Stimulated activated naive CD8-positive, alpha-beta T cell treated with anti-CD3 and anti-CD28 coated beads, Interleukin-15, Interleukin-2, amounts not matched to agents 100 ng/mL and 50 ng/mL, for 24 hours (primary cell): ENCODE results near the gene TFDP1.

Experiments
- H3K27ac Mint-ChIP-seq: one replicate; pipeline ENCODE4 v1.8.0; 2021; ENCODE audit warnings: mild to moderate bottlenecking, mixed read lengths
- H3K27me3 Mint-ChIP-seq: one replicate; pipeline ENCODE4 v1.8.0; 2021; ENCODE audit warnings: mixed read lengths
- H3K36me3 Mint-ChIP-seq: one replicate; pipeline ENCODE4 v1.8.0; 2021; ENCODE audit warnings: low read depth, mixed read lengths
- H3K4me1 Mint-ChIP-seq: one replicate; pipeline ENCODE4 v1.8.0; 2021; ENCODE audit warnings: low read depth, mixed read lengths
- H3K4me3 Mint-ChIP-seq: one replicate; pipeline ENCODE4 v1.8.0; 2021; ENCODE audit warnings: mild to moderate bottlenecking, mixed read lengths
- H3K9me3 Mint-ChIP-seq: one replicate; pipeline ENCODE4 v1.8.0; 2021; ENCODE audit warnings: mixed read lengths

Gene TFDP1

GRCh38 chr13:113646376-113646775 is 61.8 kb downstream of the TFDP1 start:
- H3K27ac Mint-ChIP-seq: no peak overlapping the region

GRCh38 chr13:113646921-113647340 is 62.4 kb downstream of the TFDP1 start:
- Mint-ChIP-seq H3K9me3 (no peaks in the 10 kb centered on the region), H3K4me3 (no peak overlapping the region), H3K27me3 (no peaks in the 10 kb centered on the region), H3K27ac (no peak overlapping the region), H3K4me1 (peaks cover 17% of the 10 kb centered on the region), H3K36me3 (peaks cover 7% of the 10 kb centered on the region)

More at GRCh38 chr13:113646376-113646775, 61.8 kb downstream of the TFDP1 start:
- peaks cover 17% of the 10 kb centered on the region for H3K4me1 Mint-ChIP-seq
- H3K9me3 Mint-ChIP-seq: no peaks in the 10 kb centered on the region
- H3K27me3 Mint-ChIP-seq: no peaks in the 10 kb centered on the region
- H3K36me3 Mint-ChIP-seq: peaks cover 12% of the 10 kb centered on the region
- no peak overlapping the region for H3K4me3 Mint-ChIP-seq

- no peak overlapping the region for H3K27ac Mint-ChIP-seq
- no peaks in the 10 kb centered on the region for H3K27me3 Mint-ChIP-seq
- peaks cover 17% of the 10 kb centered on the region for H3K4me1 Mint-ChIP-seq
- H3K4me3 Mint-ChIP-seq: no peak overlapping the region
- H3K36me3 Mint-ChIP-seq: peaks cover under 1% of the 10 kb centered on the region
- H3K9me3 Mint-ChIP-seq: no peaks in the 10 kb centered on the region
These were observed 63.0 kb downstream of the TFDP1 start for GRCh38 chr13:113647351-113648215.

- Mint-ChIP-seq H3K4me3 (no peak overlapping the region), H3K4me1 (peaks cover 19% of the 10 kb centered on the region), H3K27me3 (no peaks in the 10 kb centered on the region), H3K27ac (no peak overlapping the region), H3K9me3 (no peaks in the 10 kb centered on the region), H3K36me3 (no peaks in the 10 kb centered on the region)
These were observed 63.7 kb downstream of the TFDP1 start for GRCh38 chr13:113648216-113648610.

- Mint-ChIP-seq H3K9me3 (no peaks in the 10 kb centered on the region), H3K4me1 (peaks cover 29% of the 10 kb centered on the region), H3K27ac (no peak overlapping the region), H3K27me3 (no peaks in the 10 kb centered on the region), H3K36me3 (no peaks in the 10 kb centered on the region), H3K4me3 (no peak overlapping the region)
These were observed 64.7 kb downstream of the TFDP1 start for GRCh38 chr13:113649212-113649611.

- no peak overlapping the region for H3K27ac Mint-ChIP-seq
- peaks cover 27% of the 10 kb centered on the region for H3K4me1 Mint-ChIP-seq
- no peaks in the 10 kb centered on the region for H3K36me3 Mint-ChIP-seq
- no peaks in the 10 kb centered on the region for H3K9me3 Mint-ChIP-seq
- H3K4me3 Mint-ChIP-seq: no peak overlapping the region
- no peaks in the 10 kb centered on the region for H3K27me3 Mint-ChIP-seq
These were observed 65.7 kb downstream of the TFDP1 start for GRCh38 chr13:113650275-113650674.

GRCh38 chr13:113650731-113651148 is 66.2 kb downstream of the TFDP1 start:
- Mint-ChIP-seq H3K4me1 (peaks cover 25% of the 10 kb centered on the region), H3K36me3 (no peaks in the 10 kb centered on the region), H3K9me3 (no peaks in the 10 kb centered on the region), H3K27me3 (no peaks in the 10 kb centered on the region), H3K4me3 (no peak overlapping the region), H3K27ac (no peak overlapping the region)

- H3K4me3 Mint-ChIP-seq: no peak overlapping the region
- H3K4me1 Mint-ChIP-seq: peaks cover 17% of the 10 kb centered on the region
- no peaks in the 10 kb centered on the region for H3K27me3 Mint-ChIP-seq
- H3K9me3 Mint-ChIP-seq: no peaks in the 10 kb centered on the region
- H3K36me3 Mint-ChIP-seq: no peaks in the 10 kb centered on the region
- H3K27ac Mint-ChIP-seq: no peak overlapping the region
These were observed 67.2 kb downstream of the TFDP1 start for GRCh38 chr13:113651511-113652403.

- H3K4me1 Mint-ChIP-seq: peaks cover 13% of the 10 kb centered on the region
- no peak overlapping the region for H3K4me3 Mint-ChIP-seq
These were observed 68.1 kb downstream of the TFDP1 start for GRCh38 chr13:113652404-113653263.

GRCh38 chr13:113653264-113654174 is 69.0 kb downstream of the TFDP1 start:
- no peaks in the 10 kb centered on the region for H3K27me3 Mint-ChIP-seq
- peaks cover 13% of the 10 kb centered on the region for H3K4me1 Mint-ChIP-seq
- no peak overlapping the region for H3K4me3 Mint-ChIP-seq
- H3K36me3 Mint-ChIP-seq: no peaks in the 10 kb centered on the region
- H3K9me3 Mint-ChIP-seq: no peaks in the 10 kb centered on the region
- no peak overlapping the region for H3K27ac Mint-ChIP-seq

More at GRCh38 chr13:113652404-113653263, 68.1 kb downstream of the TFDP1 start:
- Mint-ChIP-seq H3K27me3 (no peaks in the 10 kb centered on the region), H3K27ac (no peak overlapping the region), H3K9me3 (no peaks in the 10 kb centered on the region), H3K36me3 (no peaks in the 10 kb centered on the region)

GRCh38 chr13:113654175-113654560 is 69.6 kb downstream of the TFDP1 start:
- H3K4me1 Mint-ChIP-seq: peaks cover 13% of the 10 kb centered on the region
- no peaks in the 10 kb centered on the region for H3K27me3 Mint-ChIP-seq
- no peak overlapping the region for H3K4me3 Mint-ChIP-seq
- no peaks in the 10 kb centered on the region for H3K36me3 Mint-ChIP-seq
- H3K9me3 Mint-ChIP-seq: no peaks in the 10 kb centered on the region
- H3K27ac Mint-ChIP-seq: no peak overlapping the region

GRCh38 chr13:113654591-113655345 is 70.2 kb downstream of the TFDP1 start:
- Mint-ChIP-seq H3K27ac (no peak overlapping the region), H3K27me3 (no peaks in the 10 kb centered on the region), H3K9me3 (no peaks in the 10 kb centered on the region), H3K4me3 (no peak overlapping the region), H3K36me3 (no peaks in the 10 kb centered on the region), H3K4me1 (peaks cover 13% of the 10 kb centered on the region)

- no peaks in the 10 kb centered on the region for H3K27me3 Mint-ChIP-seq
- peaks cover 13% of the 10 kb centered on the region for H3K4me1 Mint-ChIP-seq
- H3K9me3 Mint-ChIP-seq: no peaks in the 10 kb centered on the region
- H3K27ac Mint-ChIP-seq: no peak overlapping the region
- no peaks in the 10 kb centered on the region for H3K36me3 Mint-ChIP-seq
- H3K4me3 Mint-ChIP-seq: no peak overlapping the region
These were observed 70.9 kb downstream of the TFDP1 start for GRCh38 chr13:113655346-113656002.
